H1 (cell line): ENCODE results near the gene MAMSTR. TPM values are rescaled to one million over a fixed set of nuclear protein-coding genes. Genes with fewer than 3 reads are reported as not detected.

Source experiments
- ASH2L ChIP-seq: fragments of 200-600, 300-600 bp; sonication (generic); IDR thresholded peaks from one replicate; pipeline ENCODE4 v1.7.1; 2017; ENCODE audit warnings: low read length
- ATF2 ChIP-seq: IDR thresholded peaks from 2 replicates; pipeline ENCODE4 v1.6.1; 2012; ENCODE audit warnings: low read length, inconsistent platforms
- CHD1 ChIP-seq: IDR thresholded peaks from 2 replicates; pipeline ENCODE4 v1.6.1; 2012; ENCODE audit warnings: low read depth, low read length, improper control_type of control experiment
- CTCF ChIP-seq, 3 experiments: IDR thresholded peaks; 1 replicate in 2 of 3; 2 replicates in 1 of 3; pipeline versions ENCODE4 v1.5.1 to v1.6.1; 2011; ENCODE audit warnings: low read length in 3 of 3, mild to moderate bottlenecking in 3 of 3, inconsistent platforms in 2 of 3, low read depth in 1 of 3, moderate library complexity in 1 of 3; ENCODE audit not compliant: insufficient read depth in 1 of 3; ENCODE audit errors: control extremely low read depth in 1 of 3
- E2F6 ChIP-seq: IDR thresholded peaks from 2 replicates; pipeline ENCODE4 v1.6.1; 2012; ENCODE audit warnings: inconsistent platforms
- GTF2F1 ChIP-seq: IDR thresholded peaks from 2 replicates; pipeline ENCODE4 v1.6.1; 2012; ENCODE audit warnings: low read depth, low read length, improper control_type of control experiment, borderline replicate concordance
- KDM1A ChIP-seq: fragments of 200-600, 300-600 bp; sonication (generic); IDR thresholded peaks from 2 replicates; pipeline ENCODE4 v1.7.1; 2016; ENCODE audit warnings: mild to moderate bottlenecking, low read length, borderline replicate concordance
- NANOG ChIP-seq: IDR thresholded peaks from 2 replicates; pipeline ENCODE4 v1.6.1; 2011; ENCODE audit warnings: low read length, low read depth, mild to moderate bottlenecking, inconsistent platforms; ENCODE audit not compliant: insufficient read depth, poor library complexity, severe bottlenecking
- USF2 ChIP-seq: IDR thresholded peaks from 2 replicates; pipeline ENCODE4 v1.6.1; 2011; ENCODE audit warnings: low read length, improper control_type of control experiment
- polyA plus RNA-seq, 7 experiments: library from polyadenylated mRNA; depleted of rRNA in 3 of 7; stranded (reverse) in 5 of 7; unstranded in 2 of 7; fragments of >200 nt in 5 of 7; fragments of 200-250 nt in 2 of 7; gene quantifications; 1 replicate in 5 of 7; 2 replicates in 1 of 7; 4 replicates in 1 of 7; pipeline versions ENCODE4 v1.2.1 to v1.2.3, GENCODE V29; 2011 to 2013; ENCODE audit warnings: missing spikeins in 2 of 7, mixed read lengths in 2 of 7
- total RNA-seq: library from RNA; stranded (reverse); fragmentation: NEBNext Ultra II Directional; extraction: Animal tissue kit (Norgen Biotek cat#: 25700); gene quantifications from 2 replicates; pipeline ENCODE4 v1.2.1, GENCODE V29; 2021

Gene MAMSTR
- total and polyA plus RNA-seq, 2 of the 8 experiments (the other 6 are each of a cell fraction or from before 2014, with no cell fraction given): 2.0 to 2.3 TPM

GRCh38 chr19:48685583-48685982 lies 33.9 kb downstream of the MAMSTR start (continued):
- no peak for TF ChIP-seq CTCF (IDR thresholded peaks at IDR 0.05; ENCODE audit: control extremely low read depth in 1 of 3, insufficient read depth in 1 of 3, low read depth in 1 of 3, low read length in 3 of 3)
- TF ChIP-seq ATF2: no peak
- TF ChIP-seq NANOG: no peak
- TF ChIP-seq E2F6: no peak
- no peak for TF ChIP-seq CHD1
- no peak for TF ChIP-seq GTF2F1
- no peak for TF ChIP-seq USF2
- TF ChIP-seq ASH2L: no peak
- no peak for TF ChIP-seq KDM1A
